ENCODE data around the gene CDH13.

- TF ChIP-seq CTCF (IDR thresholded peaks at IDR 0.05; ENCODE audit: low read depth, low read length, poor library complexity, severe bottlenecking) (no peak), EZH2phosphoT487 (IDR thresholded peaks at IDR 0.05; ENCODE audit: borderline replicate concordance, low read length) (no peak)
Measured at GRCh38 chr16:82801361-82801760, 174.6 kb downstream of the CDH13 start.

Data from DOHH2 (cell line).